ENCODE data around the gene NIPAL3. TPM values are rescaled to one million over a fixed set of nuclear protein-coding genes. Genes with fewer than 3 reads are reported as not detected.
"Not testable (repeated sequence)": the region's sequence is repeated elsewhere in the genome, so short reads cannot be mapped to it uniquely, and the experiment has no call there.

Gene NIPAL3
- total and polyA plus RNA-seq, 2 donors (not counting 3 experiments of a cell fraction or from before 2014, with no cell fraction given): 15.5 to 16.0 TPM

GRCh38 chr1:24462128-24462527 lies 46.5 kb downstream of the NIPAL3 start:
- FAIRE-seq; H3K9ac ChIP-seq (replicated peaks; ENCODE audit: extremely low read depth, insufficient read depth, low read length); H3K4me1 ChIP-seq (ENCODE audit: control insufficient read depth, extremely low read depth, insufficient read depth, low read length); H3K36me3 ChIP-seq (ENCODE audit: control insufficient read depth in 2 of 2, extremely low read depth in 1 of 2, insufficient read depth in 2 of 2, low read length in 2 of 2); H4K20me1 ChIP-seq (replicated peaks; ENCODE audit: control insufficient read depth, extremely low read depth, insufficient read depth, low read length); H3K9me1 ChIP-seq (replicated peaks; ENCODE audit: control insufficient read depth, extremely low read depth, insufficient read depth, low read length); DNase-seq (ENCODE audit: low read depth, low spot score); H3K9me3 ChIP-seq (replicated peaks; ENCODE audit: control insufficient read depth, insufficient read depth, low read length); POLR2A ChIA-PET; H3K4me3 ChIP-seq (replicated peaks in 1 of 3; ENCODE audit: insufficient read depth in 1 of 3, low read depth in 1 of 3, low read length in 3 of 3); H3K4me2 ChIP-seq (ENCODE audit: insufficient read depth, low read length); H3K27ac ChIP-seq (ENCODE audit: insufficient read depth, low read depth, low read length); H3K79me2 ChIP-seq (ENCODE audit: control insufficient read depth, insufficient read depth, low read length); intact Hi-C loops (cut with micrococcal nuclease); H2AFZ ChIP-seq (ENCODE audit: low read depth, low read length); dilution Hi-C loops (cut with MboI; ENCODE audit: extremely low pct_ligation_motif_present, low sequenced_read_pairs); H3K27me3 ChIP-seq (ENCODE audit: control insufficient read depth in 2 of 2, insufficient read depth in 2 of 2, low read length in 2 of 2); BruUV-seq (replicated peaks): not testable (repeated sequence)
- peak; percentile 13 for TF ChIP-seq FOS (IDR thresholded peaks at IDR 0.05; ENCODE audit: borderline replicate concordance, insufficient read depth, low read length)
- CTCF ChIA-PET: interaction anchor here (1.0 kb wide), 1 partner anchor 68 kb away, joined by 3 read pairs; no protein-coding TSS in a partner anchor

- Histone ChIP-seq H3K36me3 (ENCODE audit: control insufficient read depth in 2 of 2, extremely low read depth in 1 of 2, insufficient read depth in 2 of 2, low read length in 2 of 2) (no peaks in the 10 kb centered on the region), H3K27me3 (ENCODE audit: control insufficient read depth in 2 of 2, insufficient read depth in 2 of 2, low read length in 2 of 2) (no peaks in the 10 kb centered on the region), H3K9me3 (replicated peaks; ENCODE audit: control insufficient read depth, insufficient read depth, low read length) (no peaks in the 10 kb centered on the region), H3K27ac (ENCODE audit: insufficient read depth, low read depth, low read length) (no peak overlapping the region), H3K4me3 (replicated peaks in 1 of 3; ENCODE audit: insufficient read depth in 1 of 3, low read depth in 1 of 3, low read length in 3 of 3) (no peak overlapping the region), H3K79me2 (ENCODE audit: control insufficient read depth, insufficient read depth, low read length) (no peaks in the 10 kb centered on the region), H2AFZ (ENCODE audit: low read depth, low read length) (no peak overlapping the region), H3K9ac (replicated peaks; ENCODE audit: extremely low read depth, insufficient read depth, low read length) (no peak overlapping the region), H3K9me1 (replicated peaks; ENCODE audit: control insufficient read depth, extremely low read depth, insufficient read depth, low read length) (no peaks in the 10 kb centered on the region), H3K4me1 (ENCODE audit: control insufficient read depth, extremely low read depth, insufficient read depth, low read length) (no peaks in the 10 kb centered on the region), H4K20me1 (replicated peaks; ENCODE audit: control insufficient read depth, extremely low read depth, insufficient read depth, low read length) (no peaks in the 10 kb centered on the region), H3K4me2 (ENCODE audit: insufficient read depth, low read length) (no peak overlapping the region)
- CTCF ChIA-PET: no interaction called here
- no peak for FAIRE-seq
- POLR2A ChIA-PET: no interaction called here
- intact Hi-C loops (cut with micrococcal nuclease) (no loop called here), dilution Hi-C loops (cut with MboI; ENCODE audit: extremely low pct_ligation_motif_present, low sequenced_read_pairs) (no loop called here)
- TF ChIP-seq FOS (IDR thresholded peaks at IDR 0.05; ENCODE audit: borderline replicate concordance, insufficient read depth, low read length): no peak
- no peak for TF ChIP-seq CTCF (IDR thresholded peaks at IDR 0.05; ENCODE audit: extremely low read depth in 1 of 2, insufficient read depth in 1 of 2, low read depth in 1 of 2, low read length in 2 of 2)
- TF ChIP-seq POLR2A (IDR thresholded peaks at IDR 0.05; ENCODE audit: low read depth, low read length): no peak
- TF ChIP-seq JUN (IDR thresholded peaks at IDR 0.05; ENCODE audit: borderline replicate concordance, insufficient read depth, insufficient read length, low read depth): no peak
- TF ChIP-seq EZH2 (IDR thresholded peaks at IDR 0.05; ENCODE audit: borderline replicate concordance, low read depth, low read length, severe bottlenecking): no peak
- no peak for TF ChIP-seq GATA2 (IDR thresholded peaks at IDR 0.05; ENCODE audit: insufficient read depth, insufficient read length, low read depth, low read length)
- TF ChIP-seq POLR2AphosphoS5 (IDR thresholded peaks at IDR 0.05; ENCODE audit: insufficient read depth, low read depth, low read length): no peak
- DNase-seq (ENCODE audit: low read depth, low spot score): no peak
- BruUV-seq (replicated peaks): no TSS peak
Observed at GRCh38 chr1:24463776-24464735, 48.5 kb downstream of the NIPAL3 start.
